Lung (tissue), 12 donors: Measurements from ENCODE around the gene ABCA7. TPM values are rescaled to one million over a fixed set of nuclear protein-coding genes. Genes with fewer than 3 reads are reported as not detected.

ENCODE experiments used
- ATAC-seq: fragments of 200-7000 bp; cut with Tn5 transposase; one replicate; pipeline ENCODE4 v1.9.1; 2020; ENCODE audit warnings: moderate number of reproducible peaks; ENCODE audit not compliant: insufficient read depth, low FRiP score
- DNase-seq, 3 donors: peaks; one replicate each; pipeline ENCODE4 v3.0.0-alpha.2; 2013 to 2017
- H3K27ac ChIP-seq, 2 donors: one replicate each; pipeline ENCODE4 v1.5.1; 2013; ENCODE audit warnings: mild to moderate bottlenecking in 2 of 2, moderate library complexity in 2 of 2, control low read depth in 1 of 2, inconsistent platforms in 1 of 2, low read depth in 1 of 2, low read length in 1 of 2
- H3K27me3 ChIP-seq, 3 donors: one replicate each; pipeline ENCODE4 v1.5.1; 2013; ENCODE audit warnings: low read length in 2 of 3; ENCODE audit not compliant: control insufficient read depth in 3 of 3, insufficient read depth in 3 of 3
- H3K36me3 ChIP-seq, 4 donors: one replicate each; pipeline ENCODE4 v1.5.1; 2013; ENCODE audit warnings: low read length in 4 of 4, mild to moderate bottlenecking in 1 of 4, moderate library complexity in 1 of 4; ENCODE audit not compliant: control insufficient read depth in 4 of 4, insufficient read depth in 4 of 4
- H3K4me1 ChIP-seq, 5 donors: one replicate each; pipeline ENCODE4 v1.5.1; 2013; ENCODE audit warnings: low read length in 5 of 5, mild to moderate bottlenecking in 2 of 5, moderate library complexity in 1 of 5; ENCODE audit not compliant: control insufficient read depth in 5 of 5, insufficient read depth in 5 of 5
- H3K4me3 ChIP-seq: one replicate; pipeline ENCODE4 v1.5.1; 2013; ENCODE audit warnings: mild to moderate bottlenecking, control low read depth, moderate library complexity
- H3K9ac ChIP-seq, 2 donors: one replicate each; pipeline ENCODE4 v1.5.1; 2013; ENCODE audit warnings: low read length in 2 of 2, control low read depth in 1 of 2; ENCODE audit not compliant: insufficient read depth in 1 of 2
- H3K9me3 ChIP-seq, 4 donors: one replicate each; pipeline ENCODE4 v1.5.1; 2013; ENCODE audit warnings: low read length in 3 of 4, mild to moderate bottlenecking in 1 of 4, moderate library complexity in 1 of 4; ENCODE audit not compliant: control insufficient read depth in 4 of 4, insufficient read depth in 3 of 4
- CTCF ChIP-seq: IDR thresholded peaks from 2 replicates; pipeline ENCODE4 v1.5.1; 2012; ENCODE audit warnings: mild to moderate bottlenecking; ENCODE audit errors: control extremely low read depth, extremely low read depth
- WGBS, 2 donors: extraction: QIAGEN DNeasy Blood & Tissue Kit; methylation state at CpG; one replicate each; pipeline ENCODE4 v1.1.7; 2013; 5-methylcytosine and 5-hydroxymethylcytosine counted together
- polyA plus RNA-seq, 2 donors: library from polyadenylated mRNA; stranded (reverse); fragments of 200-250 nt; gene quantifications; one replicate each; pipeline ENCODE4 v1.2.1, GENCODE V29; 2013
- total RNA-seq, 2 donors: library from RNA; depleted of rRNA in 1 of 2; stranded (reverse); fragments of >200 nt in 1 of 2; gene quantifications; one replicate each; pipeline ENCODE4 v1.2.1, GENCODE V29; 2014 to 2021
- donor health status: control.
- donor health status: control.
- donor health status: Bipolar disorder and iron deficiency.
- donor health status: healthy.
- donor health status: DM: yes; HTN: yes; CAD: no.

The ABCA7 gene
- total and polyA plus RNA-seq, 4 donors = 20.1 to 54.4 (median 41.7) TPM

DNA sequence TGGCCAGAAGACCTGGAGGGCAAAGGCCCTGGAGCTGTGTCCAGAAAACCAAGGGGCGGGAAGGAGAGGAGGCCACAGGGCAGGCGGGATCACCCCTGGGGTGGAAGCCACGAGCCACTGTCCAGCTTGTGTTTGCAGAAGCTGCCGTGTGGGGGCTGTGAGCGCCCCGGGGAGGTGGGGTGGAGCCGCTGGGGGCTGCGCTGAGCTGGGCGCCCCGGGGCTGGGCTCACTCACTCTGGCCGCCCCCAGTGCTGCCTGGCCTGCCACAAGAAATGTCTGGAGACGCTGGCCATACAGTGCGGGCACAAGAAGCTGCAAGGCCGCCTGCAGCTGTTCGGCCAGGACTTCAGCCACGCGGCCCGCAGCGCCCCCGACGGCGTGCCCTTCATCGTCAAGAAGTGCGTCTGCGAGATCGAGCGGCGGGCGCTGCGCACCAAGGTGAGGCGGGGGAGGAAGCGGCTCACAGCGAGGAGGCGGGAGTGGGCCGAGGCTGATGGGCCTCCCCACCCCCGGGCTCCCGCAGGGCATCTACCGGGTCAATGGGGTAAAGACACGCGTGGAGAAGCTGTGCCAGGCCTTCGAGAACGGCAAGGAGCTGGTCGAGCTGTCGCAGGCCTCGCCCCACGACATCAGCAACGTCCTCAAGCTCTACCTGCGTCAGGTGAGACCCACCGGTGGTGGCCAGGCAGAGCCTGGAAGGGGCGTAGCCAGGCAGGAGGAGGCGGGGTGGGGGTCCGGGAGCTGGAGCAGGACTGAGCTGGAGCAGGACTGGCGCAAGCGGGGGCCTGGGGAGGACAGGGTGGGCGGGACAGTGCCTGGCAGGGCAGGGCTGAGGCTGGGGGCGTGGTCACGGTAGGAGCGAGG lies 41.6 kb downstream of the ABCA7 start:
- no peak for DNase-seq
- WGBS, 2 donors = 76 to 90% methylated on average over 56 to 58 of the region's 58 CpGs
- Histone ChIP-seq H3K4me1 (peaks cover 0 to 15% (median 0%) of the 10 kb centered on the region in 5 donors), H3K9ac (no peak overlapping the region), H3K27me3 (no peaks in the 10 kb centered on the region), H3K27ac (peak overlapping the region in 1 of 2 donors; percentile 69), H3K36me3 (peaks cover 0 to 62% (median 0%) of the 10 kb centered on the region in 4 donors), H3K4me3 (no peak overlapping the region), H3K9me3 (no peaks in the 10 kb centered on the region)
- TF ChIP-seq CTCF = no peak
- no peak for ATAC-seq

DNA sequence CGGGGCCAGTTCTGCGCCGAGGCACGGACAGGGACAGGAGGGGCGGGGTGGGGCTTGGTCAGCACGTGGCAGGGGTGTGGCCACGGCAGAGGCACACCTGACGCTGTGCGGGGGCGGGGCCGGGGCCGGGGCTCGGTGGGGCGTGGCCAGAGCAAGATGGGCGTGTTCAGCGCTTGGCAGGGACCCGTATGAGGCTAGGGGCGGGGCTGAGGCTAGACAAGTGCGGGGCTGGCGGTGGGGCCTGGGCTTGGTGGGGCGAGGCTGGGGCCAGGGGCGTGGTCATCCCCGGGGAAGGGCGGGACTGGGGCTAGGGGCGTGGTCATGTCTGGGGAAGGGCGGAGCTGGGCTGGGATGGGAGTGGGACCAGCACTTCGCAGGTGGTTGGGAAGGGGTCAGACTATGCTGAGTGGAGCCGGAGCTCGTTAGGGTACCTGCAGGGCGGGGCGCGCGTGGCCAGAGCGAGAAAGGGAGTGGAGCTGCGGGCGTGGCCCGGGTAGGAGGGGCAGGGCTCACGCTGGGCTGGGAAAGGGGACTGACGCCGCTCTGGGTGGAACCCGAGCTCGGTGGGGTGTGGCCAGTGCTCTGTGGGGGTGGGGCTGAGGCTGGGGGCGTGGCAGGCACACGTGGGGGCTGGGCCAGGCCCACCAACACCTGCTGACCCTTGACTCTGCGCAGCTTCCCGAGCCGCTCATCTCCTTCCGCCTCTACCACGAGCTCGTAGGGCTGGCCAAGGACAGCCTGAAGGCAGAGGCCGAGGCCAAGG lies 42.4 kb downstream of the ABCA7 start:
- Histone ChIP-seq H3K27me3 (no peaks in the 10 kb centered on the region), H3K36me3 (peaks cover 0 to 67% (median 0%) of the 10 kb centered on the region in 4 donors), H3K9ac (no peak overlapping the region), H3K9me3 (no peaks in the 10 kb centered on the region), H3K27ac (peak overlapping the region in 1 of 2 donors; percentile 52), H3K4me1 (peaks cover 0 to 15% (median 0%) of the 10 kb centered on the region in 5 donors), H3K4me3 (peak overlapping the region; percentile 24)
- DNase-seq (peak; percentile 42 to 85 (median 70)), ATAC-seq (peak; percentile 86)
- 42 to 58% methylated on average over 50 to 51 of the region's 51 CpGs for WGBS, 2 donors
- TF ChIP-seq CTCF = no peak

- Histone ChIP-seq H3K4me3 (no peak overlapping the region), H3K9me3 (no peaks in the 10 kb centered on the region), H3K27me3 (no peaks in the 10 kb centered on the region), H3K9ac (no peak overlapping the region), H3K27ac (no peak overlapping the region), H3K4me1 (peaks cover 0 to 11% (median 0%) of the 10 kb centered on the region in 5 donors), H3K36me3 (peaks cover 0 to 71% (median 0%) of the 10 kb centered on the region in 4 donors)
- DNase-seq (no peak), ATAC-seq (no peak)
- 84 to 90% methylated on average over 59 of the region's 59 CpGs for whole genome bisulfite sequencing, 2 donors
- no peak for TF ChIP-seq CTCF
Observed at GRCh38 chr19:1082928-1083816, 43.3 kb downstream of the ABCA7 start.
